NB4 (cell line): Measurements from ENCODE around the gene PSMB1.

Experiments used
- DNase-seq: peaks from one replicate; pipeline ENCODE4 v3.0.0; 2010; ENCODE audit warnings: low read depth
- H3K4me3 ChIP-seq: one replicate; pipeline ENCODE4 v1.5.1; 2011; ENCODE audit warnings: mild to moderate bottlenecking, low read depth, low read length, moderate library complexity
- CTCF ChIP-seq: IDR thresholded peaks from one replicate; pipeline ENCODE4 v1.5.1; 2012; ENCODE audit warnings: low read depth, low read length
- MYC ChIP-seq: IDR thresholded peaks from 2 replicates; pipeline ENCODE4 v1.6.1; 2011; ENCODE audit warnings: low read depth, low read length
- POLR2A ChIP-seq: IDR thresholded peaks from 2 replicates; pipeline ENCODE4 v1.6.1; 2011; ENCODE audit warnings: mild to moderate bottlenecking; ENCODE audit not compliant: insufficient read length; ENCODE audit errors: extremely low read depth
- TF ChIP-seq, protein P1 (sequence below): IDR thresholded peaks from 2 replicates; pipeline ENCODE4 v1.6.1; 2011; ENCODE audit warnings: low read depth, low read length

Gene PSMB1

DNA sequence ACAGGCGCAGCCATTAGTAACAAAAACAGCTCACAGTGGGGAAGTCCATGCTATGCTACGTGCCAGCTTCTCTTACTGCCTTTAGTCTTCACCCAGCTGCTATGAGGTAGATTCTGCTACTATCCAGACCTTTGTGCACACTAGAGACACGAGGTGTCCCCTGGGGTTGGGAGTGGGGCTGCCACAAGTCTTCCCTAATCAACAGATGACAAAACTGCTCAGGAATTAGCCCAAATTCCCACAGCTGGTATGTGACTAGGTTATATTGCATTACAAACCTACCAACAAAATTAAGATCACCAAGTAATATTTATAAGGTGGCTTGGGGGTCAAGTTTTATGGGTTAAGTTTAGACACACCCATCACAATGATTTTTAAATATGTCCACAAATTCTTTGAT lies 63.3 kb downstream of the PSMB1 start:
- TF ChIP-seq CTCF, result no peak
- TF ChIP-seq, protein P1, sequence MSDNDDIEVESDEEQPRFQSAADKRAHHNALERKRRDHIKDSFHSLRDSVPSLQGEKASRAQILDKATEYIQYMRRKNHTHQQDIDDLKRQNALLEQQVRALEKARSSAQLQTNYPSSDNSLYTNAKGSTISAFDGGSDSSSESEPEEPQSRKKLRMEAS, result no peak
- no peak for TF ChIP-seq MYC
- TF ChIP-seq POLR2A, result no peak
- DNase-seq, result no peak

DNA sequence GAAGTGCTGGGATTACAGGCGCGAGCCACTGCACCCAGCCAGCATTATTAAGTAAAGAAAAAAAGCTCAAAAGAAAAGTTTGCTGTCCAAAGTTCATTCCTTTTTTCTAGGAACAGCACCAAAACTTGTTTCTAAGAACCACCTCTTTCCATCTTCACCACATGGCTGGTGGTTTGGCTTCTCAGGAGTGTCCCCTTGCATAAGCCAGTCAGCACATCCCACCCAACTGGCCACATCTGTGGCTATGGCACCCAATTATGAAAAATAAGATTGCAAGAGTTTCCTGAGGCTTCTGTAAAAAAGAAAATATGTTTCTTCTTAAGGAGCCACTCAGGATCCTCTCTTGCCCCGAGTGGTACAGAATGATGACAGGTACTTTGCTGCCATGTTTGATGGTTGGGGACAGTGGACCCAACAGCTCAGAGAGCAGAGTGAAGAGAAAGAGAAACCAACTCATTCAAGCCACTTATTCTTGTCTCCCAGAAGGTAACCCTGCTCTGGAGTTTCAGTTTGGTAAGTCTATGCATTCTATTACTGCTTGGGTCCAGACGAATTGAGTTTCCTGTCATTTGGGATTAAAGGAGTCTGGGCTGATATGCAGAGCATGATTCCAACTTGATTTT lies 65.3 kb downstream of the PSMB1 start:
- TF ChIP-seq CTCF, result no peak
- TF ChIP-seq POLR2A, result no peak
- TF ChIP-seq, protein P1, result no peak
- TF ChIP-seq MYC, result no peak
- no peak for DNase-seq
- H3K4me3 ChIP-seq, result no peak overlapping the region

More for the DNA sequence above, 63.3 kb downstream of the PSMB1 start:
- no peak overlapping the region for H3K4me3 ChIP-seq

DNA sequence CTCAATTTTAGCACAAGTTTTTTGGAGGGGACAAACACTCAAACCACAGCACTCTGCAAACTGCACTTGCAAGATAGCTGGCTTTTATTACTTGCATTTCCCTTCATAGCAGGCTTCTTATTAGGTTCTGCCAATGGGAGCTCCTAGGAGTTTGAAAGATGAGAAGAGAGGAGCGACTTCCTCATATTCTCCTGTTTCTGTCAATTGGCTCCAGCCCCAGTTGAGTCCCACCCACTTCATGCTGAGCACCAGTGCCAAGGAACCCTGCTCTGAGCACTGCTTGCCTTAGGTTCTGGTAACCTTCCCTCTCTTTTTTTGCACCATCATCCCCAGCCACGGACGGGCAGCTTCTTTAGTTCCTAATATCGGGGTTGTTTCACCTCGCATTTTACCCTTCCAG lies 67.9 kb downstream of the PSMB1 start:
- H3K4me3 ChIP-seq, result no peak overlapping the region
- DNase-seq, result peak; percentile 26
- TF ChIP-seq MYC (no peak), CTCF (no peak), POLR2A (no peak)
- TF ChIP-seq, protein P1, result no peak
